Natural killer cell (primary cell): ENCODE measurements around the gene WDR7. TPM values are rescaled to one million over a fixed set of nuclear protein-coding genes. Genes with fewer than 3 reads are reported as not detected.

Experiments
- ATAC-seq, 3 donors: fragments of 150-1000 bp in 2 of 3; fragments of 200-7000 bp in 1 of 3; cut with Tn5 transposase; 1 replicate in 1 of 3; 2 replicates in 2 of 3; pipeline ENCODE4 v1.10.0; 2021; ENCODE audit warnings: mild to moderate bottlenecking in 2 of 3, moderate library complexity in 2 of 3
- DNase-seq, 2 donors: peaks; one replicate each; pipeline versions ENCODE4 v3.0.0 to v3.0.0-alpha.2; 2013 to 2021; ENCODE audit warnings: mixed read lengths in 1 of 2
- H3K27ac ChIP-seq: one replicate; pipeline ENCODE4 v1.5.1; 2013; ENCODE audit warnings: mild to moderate bottlenecking, low read length
- H3K27me3 ChIP-seq: one replicate; pipeline ENCODE4 v1.6.1; 2013; ENCODE audit warnings: low read length; ENCODE audit not compliant: control insufficient read depth, insufficient read depth
- H3K36me3 ChIP-seq: one replicate; pipeline ENCODE4 v1.6.1; 2013; ENCODE audit warnings: low read length; ENCODE audit not compliant: control insufficient read depth, insufficient read depth
- H3K4me1 ChIP-seq: one replicate; pipeline ENCODE4 v1.6.1; 2013; ENCODE audit warnings: low read length; ENCODE audit not compliant: control insufficient read depth, insufficient read depth
- H3K4me3 ChIP-seq: one replicate; pipeline ENCODE4 v1.5.1; 2013; ENCODE audit warnings: low read length
- H3K9me3 ChIP-seq: one replicate; pipeline ENCODE4 v1.6.1; 2013; ENCODE audit warnings: low read length; ENCODE audit not compliant: control insufficient read depth, insufficient read depth
- H3K27ac Mint-ChIP-seq, 2 donors: one replicate each; pipeline ENCODE4 v1.8.0; 2022; ENCODE audit warnings: mild to moderate bottlenecking in 2 of 2, mixed read lengths in 2 of 2, moderate library complexity in 1 of 2
- H3K27me3 Mint-ChIP-seq, 2 donors: one replicate each; pipeline ENCODE4 v1.8.0; 2022; ENCODE audit warnings: low read depth in 2 of 2, mixed read lengths in 2 of 2
- H3K36me3 Mint-ChIP-seq: one replicate; pipeline ENCODE4 v1.8.0; 2022; ENCODE audit warnings: mixed read lengths
- H3K4me1 Mint-ChIP-seq, 2 donors: one replicate each; pipeline ENCODE4 v1.8.0; 2022; ENCODE audit warnings: mixed read lengths in 2 of 2
- H3K4me3 Mint-ChIP-seq: one replicate; pipeline ENCODE4 v1.8.0; 2022; ENCODE audit warnings: mild to moderate bottlenecking, moderate library complexity, mixed read lengths
- H3K9me3 Mint-ChIP-seq, 2 donors: one replicate each; pipeline ENCODE4 v1.8.0; 2022; ENCODE audit warnings: mixed read lengths in 2 of 2
- CTCF ChIP-seq: fragments of 200-600 bp; IDR thresholded peaks from one replicate; pipeline ENCODE4 v1.8.0; 2022; ENCODE audit warnings: antibody characterized with exemption
- WGBS: methylation state at CpG from one replicate; pipeline ENCODE4 v1.1.7; 2013; ENCODE audit warnings: missing lambda C conversion rate; ENCODE audit not compliant: insufficient coverage; 5-methylcytosine and 5-hydroxymethylcytosine counted together
- intact Hi-C: fragments of 100-400 bp; cut with micrococcal nuclease; formaldehyde crosslinking; loops from one replicate; pipeline ENCODE4 v1.14.2; 2022
- total RNA-seq, 4 donors: library from RNA; stranded (reverse); fragments of 120-200 nt in 1 of 4; gene quantifications; one replicate each; pipeline versions ENCODE4 v1.2.3 to v1.2.4, GENCODE V29; 2013 to 2022

Gene WDR7
- total RNA-seq, 3 donors from 2014 or later (not counting 1 experiment from before 2014, with no cell fraction given): 71.1 to 103 (median 77.3) TPM

- Mint-ChIP-seq H3K27ac (no peak overlapping the region), H3K4me3 (no peak overlapping the region), H3K27me3 (no peaks in the 10 kb centered on the region), H3K36me3 (no peaks in the 10 kb centered on the region), H3K4me1 (peaks cover 41 to 57% of the 10 kb centered on the region in 2 donors), H3K9me3 (no peaks in the 10 kb centered on the region)
- intact Hi-C loops: no loop called here
- TF ChIP-seq CTCF: no peak
- Histone ChIP-seq H3K9me3 (no peaks in the 10 kb centered on the region), H3K4me1 (no peaks in the 10 kb centered on the region), H3K4me3 (no peak overlapping the region), H3K27me3 (no peaks in the 10 kb centered on the region), H3K27ac (no peak overlapping the region), H3K36me3 (peaks cover 8% of the 10 kb centered on the region)
- ATAC-seq (no peak), DNase-seq (no peak)
- WGBS: 100% methylated on average over 1 of the region's 2 CpGs
Measured at GRCh38 chr18:56627991-56628390, 23.2 kb upstream of the WDR7 start.

- 97% methylated on average over 4 of the region's 7 CpGs for WGBS
- Mint-ChIP-seq H3K4me3 (no peak overlapping the region), H3K27me3 (no peaks in the 10 kb centered on the region), H3K27ac (no peak overlapping the region), H3K36me3 (no peaks in the 10 kb centered on the region), H3K9me3 (no peaks in the 10 kb centered on the region), H3K4me1 (peaks cover 67 to 74% of the 10 kb centered on the region in 2 donors)
- no peak for TF ChIP-seq CTCF
- no peaks in the 10 kb centered on the region for H3K9me3 ChIP-seq
- no peaks in the 10 kb centered on the region for H3K27me3 ChIP-seq
- DNase-seq: no peak
- no peak overlapping the region for H3K4me3 ChIP-seq
- ATAC-seq: no peak
- no peaks in the 10 kb centered on the region for H3K4me1 ChIP-seq
- intact Hi-C loops: loop anchor here (10.0 kb wide), 1 partner anchor 952 kb away; the partner anchor contains the start of gene FECH
- H3K27ac ChIP-seq: no peak overlapping the region
- no peaks in the 10 kb centered on the region for H3K36me3 ChIP-seq
Measured at GRCh38 chr18:56632070-56633022, 18.8 kb upstream of the WDR7 start.

DNA sequence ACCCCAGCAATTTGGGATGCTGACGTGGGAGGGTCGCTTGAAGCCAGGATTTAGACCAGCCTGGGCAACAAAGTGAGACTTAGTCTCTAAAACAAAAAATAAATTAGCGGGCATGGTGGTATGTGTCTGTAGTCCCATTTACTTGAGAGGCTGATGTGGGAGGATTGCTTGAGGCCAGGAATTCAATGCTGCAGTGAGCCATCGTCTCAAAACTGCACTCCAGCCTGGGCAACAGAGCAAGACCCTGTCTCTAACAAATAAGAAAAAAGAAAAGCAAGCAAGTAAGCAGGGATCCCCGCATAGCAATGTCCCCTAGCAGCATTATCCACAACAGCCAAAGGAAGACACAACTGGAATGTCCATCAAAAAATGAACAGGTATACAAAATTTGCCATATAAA lies 16.2 kb upstream of the WDR7 start:
- Histone ChIP-seq H3K9me3 (no peaks in the 10 kb centered on the region), H3K27me3 (no peaks in the 10 kb centered on the region), H3K4me1 (peaks cover 9% of the 10 kb centered on the region), H3K4me3 (no peak overlapping the region), H3K27ac (no peak overlapping the region), H3K36me3 (no peaks in the 10 kb centered on the region)
- H3K4me3 Mint-ChIP-seq: no peak overlapping the region
- no peaks in the 10 kb centered on the region for H3K36me3 Mint-ChIP-seq
- peak overlapping the region; percentile 10 to 11 for H3K27ac Mint-ChIP-seq
- no peak for TF ChIP-seq CTCF
- H3K27me3 Mint-ChIP-seq: no peaks in the 10 kb centered on the region
- intact Hi-C loops: loop anchor here (5.0 to 10.0 kb wide), 2 partner anchors 72 to 950 kb away; partner anchors contain the start of gene FECH
- DNase-seq (no peak), ATAC-seq (no peak)
- no peaks in the 10 kb centered on the region for H3K9me3 Mint-ChIP-seq
- 93% methylated on average over 5 of the region's 5 CpGs for WGBS
- peaks cover 70 to 71% of the 10 kb centered on the region in 2 donors for H3K4me1 Mint-ChIP-seq
